H9 (cell line): ENCODE data around the gene FARS2. TPM values are rescaled to one million over a fixed set of nuclear protein-coding genes. Genes with fewer than 3 reads are reported as not detected.
A peak's percentile ranks its signal among the peaks of the same experiment; 100 is the strongest.

Experiments used
- DNase-seq: peaks from one replicate; pipeline ENCODE4 v3.0.0-alpha.2; 2017
- H2AFZ ChIP-seq: one replicate; pipeline ENCODE4 v1.6.1; 2013; ENCODE audit warnings: mild to moderate bottlenecking, low read length, control low read depth, moderate library complexity
- H2AK5ac ChIP-seq: 2 replicates; pipeline ENCODE4 v1.6.1; 2013; ENCODE audit warnings: low read length, control low read depth, mixed read lengths; ENCODE audit not compliant: insufficient read length
- H2BK120ac ChIP-seq: one replicate; pipeline ENCODE4 v1.6.1; 2013; ENCODE audit warnings: low read depth, mild to moderate bottlenecking, low read length, control low read depth, inconsistent platforms; ENCODE audit not compliant: poor library complexity, severe bottlenecking
- H2BK12ac ChIP-seq: 2 replicates; pipeline ENCODE4 v1.6.1; 2013; ENCODE audit warnings: low read length, control low read depth, mixed read lengths, low read depth; ENCODE audit not compliant: insufficient read length
- H2BK15ac ChIP-seq: 2 replicates; pipeline ENCODE4 v1.6.1; 2013; ENCODE audit warnings: low read depth, low read length, control low read depth
- H2BK20ac ChIP-seq: one replicate; pipeline ENCODE4 v1.6.1; 2013; ENCODE audit warnings: low read depth, mild to moderate bottlenecking, low read length, control low read depth, inconsistent platforms; ENCODE audit not compliant: poor library complexity, severe bottlenecking
- H2BK5ac ChIP-seq: 2 replicates; pipeline ENCODE4 v1.6.1; 2013; ENCODE audit warnings: low read length, control low read depth, mixed read lengths; ENCODE audit not compliant: insufficient read length
- H3K14ac ChIP-seq: 2 replicates; pipeline ENCODE4 v1.6.1; 2013; ENCODE audit warnings: low read length, control low read depth; ENCODE audit not compliant: insufficient read depth
- H3K18ac ChIP-seq: 2 replicates; pipeline ENCODE4 v1.6.1; 2013; ENCODE audit warnings: low read depth, mild to moderate bottlenecking, mixed read lengths, low read length, control low read depth; ENCODE audit not compliant: insufficient read length
- H3K23ac ChIP-seq: 2 replicates; pipeline ENCODE4 v1.6.1; 2013; ENCODE audit warnings: low read length, control low read depth, mixed read lengths, low read depth; ENCODE audit not compliant: insufficient read length
- H3K23me2 ChIP-seq: 2 replicates; pipeline ENCODE4 v1.6.1; 2013; ENCODE audit warnings: low read depth, mild to moderate bottlenecking, mixed read lengths, low read length, control low read depth; ENCODE audit not compliant: insufficient read length, poor library complexity, severe bottlenecking
- H3K27ac ChIP-seq: 2 replicates; pipeline ENCODE4 v1.5.1; 2013; ENCODE audit warnings: low read length, control low read depth, mixed read lengths, low read depth; ENCODE audit not compliant: insufficient read length
- H3K27me3 ChIP-seq: 2 replicates; pipeline ENCODE4 v1.6.1; 2013; ENCODE audit warnings: low read length, control low read depth, inconsistent platforms; ENCODE audit not compliant: insufficient read depth
- H3K4ac ChIP-seq: 2 replicates; pipeline ENCODE4 v1.6.1; 2013; ENCODE audit warnings: low read depth, mild to moderate bottlenecking, control low read depth, inconsistent platforms, low read length, moderate library complexity
- H3K4me1 ChIP-seq: 2 replicates; pipeline ENCODE4 v1.6.1; 2013; ENCODE audit warnings: low read length, control low read depth, inconsistent platforms; ENCODE audit not compliant: insufficient read depth
- H3K4me2 ChIP-seq: 2 replicates; pipeline ENCODE4 v1.6.1; 2013; ENCODE audit warnings: low read length, control low read depth, mixed read lengths; ENCODE audit not compliant: insufficient read length, insufficient read depth
- H3K56ac ChIP-seq: 2 replicates; pipeline ENCODE4 v1.6.1; 2013; ENCODE audit warnings: low read depth, mild to moderate bottlenecking, mixed read lengths, low read length, control low read depth; ENCODE audit not compliant: insufficient read length
- H3K79me1 ChIP-seq: 2 replicates; pipeline ENCODE4 v1.6.1; 2013; ENCODE audit warnings: low read depth, mild to moderate bottlenecking, moderate library complexity, low read length, control low read depth, inconsistent platforms; ENCODE audit not compliant: insufficient read depth, poor library complexity, severe bottlenecking
- H3K79me2 ChIP-seq: 2 replicates; pipeline ENCODE4 v1.6.1; 2013; ENCODE audit warnings: low read length, control low read depth, inconsistent platforms; ENCODE audit not compliant: insufficient read depth
- H3K9ac ChIP-seq: 2 replicates; pipeline ENCODE4 v1.6.1; 2013; ENCODE audit warnings: low read length, control low read depth, mixed read lengths; ENCODE audit not compliant: insufficient read length; ENCODE audit errors: extremely low read depth
- H3K9me3 ChIP-seq: one replicate; pipeline ENCODE4 v1.6.1; 2013; ENCODE audit warnings: low read depth, low read length, inconsistent platforms; ENCODE audit not compliant: control insufficient read depth
- H3T11ph ChIP-seq: one replicate; pipeline ENCODE4 v1.6.1; 2013; ENCODE audit warnings: mild to moderate bottlenecking, low read length, control low read depth, inconsistent platforms
- H4K20me1 ChIP-seq: one replicate; pipeline ENCODE4 v1.6.1; 2013; ENCODE audit not compliant: control insufficient read depth, insufficient read length, insufficient read depth
- H4K5ac ChIP-seq: 2 replicates; pipeline ENCODE4 v1.6.1; 2013; ENCODE audit warnings: low read depth, mild to moderate bottlenecking, mixed read lengths, low read length, control low read depth; ENCODE audit not compliant: insufficient read length
- H4K8ac ChIP-seq: replicated peaks from 2 replicates; pipeline ENCODE4 v1.6.1; 2013; ENCODE audit warnings: low read length, control low read depth, mixed read lengths, low read depth; ENCODE audit not compliant: insufficient read length
- H4K91ac ChIP-seq: 2 replicates; pipeline ENCODE4 v1.6.1; 2013; ENCODE audit warnings: low read depth, mild to moderate bottlenecking, moderate library complexity, mixed read lengths, low read length, control low read depth; ENCODE audit not compliant: insufficient read length
- H3K27ac Mint-ChIP-seq, 3 experiments: 2 replicates in 2 of 3; 3 replicates in 1 of 3; pipeline ENCODE4 v1.8.0; 2020 to 2021; ENCODE audit warnings: mixed read lengths in 3 of 3, mild to moderate bottlenecking in 1 of 3, moderate library complexity in 1 of 3
- H3K27me3 Mint-ChIP-seq: 2 replicates; pipeline ENCODE4 v1.8.0; 2021; ENCODE audit warnings: low read depth, mild to moderate bottlenecking, moderate library complexity, mixed read lengths
- H3K36me3 Mint-ChIP-seq, 3 experiments: 2 replicates in 2 of 3; 3 replicates in 1 of 3; pipeline ENCODE4 v1.8.0; 2020 to 2021; ENCODE audit warnings: low read depth in 3 of 3, mixed read lengths in 3 of 3; ENCODE audit not compliant: insufficient read depth in 1 of 3
- H3K4me1 Mint-ChIP-seq, 2 experiments: 2 replicates each; pipeline ENCODE4 v1.8.0; 2020; ENCODE audit warnings: mixed read lengths in 2 of 2
- H3K4me3 Mint-ChIP-seq, 2 experiments: 2 replicates in 1 of 2; 3 replicates in 1 of 2; pipeline ENCODE4 v1.8.0; 2020 to 2021; ENCODE audit warnings: mild to moderate bottlenecking in 2 of 2, mixed read lengths in 2 of 2, moderate library complexity in 1 of 2
- H3K9me3 Mint-ChIP-seq, 2 experiments: 2 replicates in 1 of 2; 3 replicates in 1 of 2; pipeline ENCODE4 v1.8.0; 2020; ENCODE audit warnings: mild to moderate bottlenecking in 2 of 2, mixed read lengths in 2 of 2, moderate library complexity in 1 of 2
- WGBS: extraction: QIAGEN DNeasy Blood & Tissue Kit; methylation state at CpG from one replicate; pipeline ENCODE4 v1.1.7; 2013; ENCODE audit warnings: missing lambda C conversion rate, low lambda C conversion rate, mixed read lengths; ENCODE audit not compliant: insufficient read length; ENCODE audit errors: extremely low coverage; 5-methylcytosine and 5-hydroxymethylcytosine counted together
- total RNA-seq: library from RNA; stranded (reverse); gene quantifications from 2 replicates; pipeline ENCODE4 v1.2.1, GENCODE V29; 2021
- TF ChIP-seq, protein P1 (sequence below): fragments of 200-600 bp; sonication (generic); conservative IDR thresholded peaks from 3 replicates; pipeline ENCODE4 v1.8.0; 2021; ENCODE audit warnings: antibody characterized with exemption, mild to moderate bottlenecking

Gene FARS2
- total RNA-seq, 1 experiment from 2014 or later = 8.5 TPM

DNA sequence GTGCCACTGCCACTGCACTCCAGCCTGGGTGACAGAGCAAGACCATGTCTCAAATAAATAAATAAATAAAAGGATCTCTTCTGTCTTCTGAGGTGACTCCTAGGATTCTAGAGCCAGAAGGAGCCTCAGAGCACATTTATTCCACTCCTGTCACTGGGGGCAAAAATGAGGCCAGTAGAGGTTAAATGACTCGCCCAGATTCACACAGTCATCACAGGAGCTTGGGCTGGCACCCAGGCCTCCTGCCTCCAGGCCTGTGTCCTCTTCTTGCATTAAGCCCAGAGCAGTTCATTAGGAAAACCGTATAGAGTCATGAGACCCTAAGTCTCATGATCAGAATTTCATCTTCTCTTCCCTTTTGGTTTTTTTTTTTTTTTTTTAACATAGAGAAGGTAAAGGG lies 502.1 kb downstream of the FARS2 start:
- no peak overlapping the region for H3K9ac ChIP-seq
- H2BK15ac ChIP-seq = no peak overlapping the region
- H4K20me1 ChIP-seq = no peaks in the 10 kb centered on the region
- no peak overlapping the region for H3K4ac ChIP-seq
- H3K79me2 ChIP-seq = no peaks in the 10 kb centered on the region
- peaks cover 4 to 10% of the 10 kb centered on the region in 2 experiments; a peak in 3 of 4 replicates for H3K4me1 Mint-ChIP-seq
- no peak overlapping the region for H2BK120ac ChIP-seq
- peaks cover 14 to 16% of the 10 kb centered on the region in 2 experiments for H3K9me3 Mint-ChIP-seq
- H4K91ac ChIP-seq = no peak overlapping the region
- H3K4me3 Mint-ChIP-seq = no peak overlapping the region
- TF ChIP-seq, protein P1, sequence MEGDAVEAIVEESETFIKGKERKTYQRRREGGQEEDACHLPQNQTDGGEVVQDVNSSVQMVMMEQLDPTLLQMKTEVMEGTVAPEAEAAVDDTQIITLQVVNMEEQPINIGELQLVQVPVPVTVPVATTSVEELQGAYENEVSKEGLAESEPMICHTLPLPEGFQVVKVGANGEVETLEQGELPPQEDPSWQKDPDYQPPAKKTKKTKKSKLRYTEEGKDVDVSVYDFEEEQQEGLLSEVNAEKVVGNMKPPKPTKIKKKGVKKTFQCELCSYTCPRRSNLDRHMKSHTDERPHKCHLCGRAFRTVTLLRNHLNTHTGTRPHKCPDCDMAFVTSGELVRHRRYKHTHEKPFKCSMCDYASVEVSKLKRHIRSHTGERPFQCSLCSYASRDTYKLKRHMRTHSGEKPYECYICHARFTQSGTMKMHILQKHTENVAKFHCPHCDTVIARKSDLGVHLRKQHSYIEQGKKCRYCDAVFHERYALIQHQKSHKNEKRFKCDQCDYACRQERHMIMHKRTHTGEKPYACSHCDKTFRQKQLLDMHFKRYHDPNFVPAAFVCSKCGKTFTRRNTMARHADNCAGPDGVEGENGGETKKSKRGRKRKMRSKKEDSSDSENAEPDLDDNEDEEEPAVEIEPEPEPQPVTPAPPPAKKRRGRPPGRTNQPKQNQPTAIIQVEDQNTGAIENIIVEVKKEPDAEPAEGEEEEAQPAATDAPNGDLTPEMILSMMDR = no peak
- no peak overlapping the region for H2BK5ac ChIP-seq
- H2BK20ac ChIP-seq = no peak overlapping the region
- no peak overlapping the region for H4K8ac ChIP-seq
- H2AK5ac ChIP-seq = no peak overlapping the region
- H3K36me3 Mint-ChIP-seq = peaks cover 2 to 12% (median 2%) of the 10 kb centered on the region in 3 experiments; a peak in 5 of 7 replicates
- H3K4me1 ChIP-seq = no peaks in the 10 kb centered on the region
- no peak overlapping the region for H3K56ac ChIP-seq
- no peaks in the 10 kb centered on the region for H3K27me3 ChIP-seq
- DNase-seq = no peak
- H3K4me2 ChIP-seq = no peak overlapping the region
- H3K18ac ChIP-seq = no peak overlapping the region
- no peak overlapping the region for H3K27ac ChIP-seq
- H3K27ac Mint-ChIP-seq = peak overlapping the region in 1 of 3 experiments; percentile 53; a peak in 1 of 7 replicates
- H2BK12ac ChIP-seq = no peak overlapping the region
- H2AFZ ChIP-seq = no peak overlapping the region
- no peaks in the 10 kb centered on the region for H3K23me2 ChIP-seq
- WGBS = no CpG with 5 or more reads among the region's 2 CpGs
- H3K27me3 Mint-ChIP-seq = no peaks in the 10 kb centered on the region; the same call in 1 of the 2 replicates
- no peak overlapping the region for H4K5ac ChIP-seq
- H3K9me3 ChIP-seq = no peaks in the 10 kb centered on the region
- H3K23ac ChIP-seq = no peak overlapping the region
- no peak overlapping the region for H3T11ph ChIP-seq
- H3K14ac ChIP-seq = no peak overlapping the region
- no peaks in the 10 kb centered on the region for H3K79me1 ChIP-seq
